SK-N-SH treated with all-trans-retinoic acid at 6 μM for 48 hours (cell line): ENCODE data around the gene NFYC.
"Not testable (repeated sequence)": the region's sequence is repeated elsewhere in the genome, so short reads cannot be mapped to it uniquely, and the experiment has no call there.

Experiments used
- CSDC2 ChIP-seq: fragments of 250-450 bp; sonication (Bioruptor Pico); IDR thresholded peaks from 2 replicates; pipeline ENCODE4 v1.5.0; 2020; ENCODE audit warnings: mild to moderate bottlenecking, moderate library complexity
- ESRRG ChIP-seq: fragments of 250-450 bp; sonication (Bioruptor Pico); IDR thresholded peaks from 2 replicates; pipeline ENCODE4 v1.6.1; 2021; ENCODE audit warnings: mild to moderate bottlenecking
- GLIS3 ChIP-seq: fragments of 250-450 bp; sonication (Bioruptor Pico); IDR thresholded peaks from 2 replicates; pipeline ENCODE4 v1.5.0; 2020; ENCODE audit warnings: mild to moderate bottlenecking, moderate library complexity
- ISL1 ChIP-seq: fragments of 250-450 bp; sonication (Bioruptor Pico); IDR thresholded peaks from 2 replicates; pipeline ENCODE4 v2.1.2; 2022; ENCODE audit warnings: mild to moderate bottlenecking, moderate library complexity
- PPARA ChIP-seq: fragments of 250-450 bp; sonication (Bioruptor Pico); IDR thresholded peaks from 2 replicates; pipeline ENCODE4 v1.5.0; 2020; ENCODE audit warnings: mild to moderate bottlenecking, borderline replicate concordance
- SNAI2 ChIP-seq: fragments of 250-450 bp; sonication (Bioruptor Pico); IDR thresholded peaks from 2 replicates; pipeline ENCODE4 v1.5.0; 2020; ENCODE audit warnings: mild to moderate bottlenecking, moderate library complexity
- ZC3H10 ChIP-seq: fragments of 250-450 bp; sonication (Bioruptor Pico); IDR thresholded peaks from 2 replicates; pipeline ENCODE4 v1.5.1; 2021; ENCODE audit warnings: mild to moderate bottlenecking, moderate library complexity
- ZFP3 ChIP-seq: fragments of 250-450 bp; sonication (Bioruptor Pico); IDR thresholded peaks from 2 replicates; pipeline ENCODE4 v1.5.0; 2020; ENCODE audit warnings: mild to moderate bottlenecking, moderate library complexity
- ZNF565 ChIP-seq: fragments of 450-650 bp; formaldehyde crosslinking; conservative IDR thresholded peaks from 2 replicates; pipeline ENCODE4 v1.5.0; 2020; ENCODE audit warnings: low read depth, mild to moderate bottlenecking, moderate library complexity
- TF ChIP-seq, protein P1 (sequence below): fragments of 250-450 bp; sonication (Bioruptor Pico); IDR thresholded peaks from 2 replicates; pipeline ENCODE4 v1.8.0; 2020; ENCODE audit warnings: mild to moderate bottlenecking, moderate library complexity, borderline replicate concordance

DNA sequence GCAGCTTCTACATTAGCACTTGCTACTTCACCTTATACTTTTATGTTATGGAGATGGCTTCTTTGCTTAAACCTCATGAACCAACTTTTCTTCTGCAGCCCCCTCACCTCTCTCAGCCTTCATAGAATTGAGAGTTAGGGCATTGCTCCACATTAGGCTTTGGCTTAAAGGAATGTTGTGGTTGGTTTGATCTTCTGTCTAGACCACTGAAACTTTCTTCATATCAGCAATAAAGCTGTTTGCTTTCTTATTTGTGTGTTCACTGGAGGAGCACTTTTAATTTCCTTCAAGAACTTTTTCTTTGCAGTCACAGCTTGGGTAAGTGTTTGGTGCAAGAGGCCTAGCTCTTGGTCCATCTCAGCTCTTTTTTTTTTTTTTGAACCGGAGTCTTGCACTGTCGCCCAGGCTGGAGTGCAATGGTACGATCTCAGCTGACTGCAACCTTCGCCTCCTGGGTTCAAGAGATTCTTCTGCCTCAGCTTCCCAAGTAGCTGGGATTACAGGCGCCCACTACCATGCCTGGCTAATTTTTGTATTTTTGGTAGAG lies 37.9 kb downstream of the NFYC start:
- TF ChIP-seq CSDC2; ZFP3 (CRISPR knock-in tag); ESRRG (CRISPR knock-in tag); SNAI2 (CRISPR knock-in tag); GLIS3 (CRISPR knock-in tag); ZNF565 (CRISPR knock-in tag); ISL1 (CRISPR knock-in tag); PPARA (CRISPR knock-in tag); ZC3H10 (CRISPR knock-in tag): not testable (repeated sequence)
- TF ChIP-seq, protein P1, sequence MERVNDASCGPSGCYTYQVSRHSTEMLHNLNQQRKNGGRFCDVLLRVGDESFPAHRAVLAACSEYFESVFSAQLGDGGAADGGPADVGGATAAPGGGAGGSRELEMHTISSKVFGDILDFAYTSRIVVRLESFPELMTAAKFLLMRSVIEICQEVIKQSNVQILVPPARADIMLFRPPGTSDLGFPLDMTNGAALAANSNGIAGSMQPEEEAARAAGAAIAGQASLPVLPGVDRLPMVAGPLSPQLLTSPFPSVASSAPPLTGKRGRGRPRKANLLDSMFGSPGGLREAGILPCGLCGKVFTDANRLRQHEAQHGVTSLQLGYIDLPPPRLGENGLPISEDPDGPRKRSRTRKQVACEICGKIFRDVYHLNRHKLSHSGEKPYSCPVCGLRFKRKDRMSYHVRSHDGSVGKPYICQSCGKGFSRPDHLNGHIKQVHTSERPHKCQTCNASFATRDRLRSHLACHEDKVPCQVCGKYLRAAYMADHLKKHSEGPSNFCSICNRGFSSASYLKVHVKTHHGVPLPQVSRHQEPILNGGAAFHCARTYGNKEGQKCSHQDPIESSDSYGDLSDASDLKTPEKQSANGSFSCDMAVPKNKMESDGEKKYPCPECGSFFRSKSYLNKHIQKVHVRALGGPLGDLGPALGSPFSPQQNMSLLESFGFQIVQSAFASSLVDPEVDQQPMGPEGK (CRISPR knock-in tag) = not testable (repeated sequence)
